BJ (cell line): ENCODE results near the gene UBASH3B. TPM values are rescaled to one million over a fixed set of nuclear protein-coding genes. Genes with fewer than 3 reads are reported as not detected.

Experiments used
- CTCF ChIA-PET: fragments of 350-600 bp; formaldehyde crosslinking; extraction: SDS; loops from one replicate; lab custom pipeline; 2021; ENCODE audit warnings: antibody characterized with exemption, inconsistent platforms; lab: Yijun Ruan, JAX
- POLR2A ChIA-PET: fragments of 300-600 bp; sonication (Branson Sonifier 250); formaldehyde crosslinking; extraction: SDS; loops from one replicate; lab custom pipeline; 2021; ENCODE audit warnings: antibody characterized with exemption; lab: Charles Lee
- DNase-seq: peaks from one replicate; pipeline ENCODE4 v3.0.0-alpha.2; 2011; ENCODE audit warnings: low read depth
- H3K27me3 ChIP-seq: 2 replicates; pipeline ENCODE4 v1.6.0; 2011; ENCODE audit warnings: low read length; ENCODE audit not compliant: control insufficient read depth, insufficient read depth
- H3K36me3 ChIP-seq: 2 replicates; pipeline ENCODE4 v1.5.1; 2011; ENCODE audit warnings: low read length; ENCODE audit not compliant: control insufficient read depth, insufficient read depth
- H3K4me3 ChIP-seq: 2 replicates; pipeline ENCODE4 v1.5.1; 2011; ENCODE audit warnings: low read depth, mild to moderate bottlenecking, control low read depth, low read length
- CTCF ChIP-seq: IDR thresholded peaks from 2 replicates; pipeline ENCODE4 v1.5.1; 2011; ENCODE audit warnings: low read depth, mild to moderate bottlenecking, control low read depth, inconsistent platforms, low read length, moderate library complexity; ENCODE audit not compliant: insufficient read depth
- polyA plus RNA-seq: library from polyadenylated mRNA; depleted of rRNA; stranded (reverse); fragments of >200 nt; gene quantifications from 2 replicates; pipeline ENCODE4 v1.2.3, GENCODE V29; 2011

Gene UBASH3B
- polyA plus RNA-seq, 1 experiment: 28.4 TPM

- Histone ChIP-seq H3K4me3 (no peak overlapping the region), H3K36me3 (no peaks in the 10 kb centered on the region), H3K27me3 (no peaks in the 10 kb centered on the region)
- no peak for DNase-seq
- POLR2A ChIA-PET: no interaction called here
- no peak for TF ChIP-seq CTCF
- CTCF ChIA-PET: no interaction called here
Observed at GRCh38 chr11:122703541-122704272, 48.2 kb downstream of the UBASH3B start.

GRCh38 chr11:122705396-122705795 is 49.9 kb downstream of the UBASH3B start:
- ChIA-PET CTCF (no interaction called here), POLR2A (no interaction called here)
- Histone ChIP-seq H3K36me3 (no peaks in the 10 kb centered on the region), H3K27me3 (no peaks in the 10 kb centered on the region), H3K4me3 (no peak overlapping the region)
- DNase-seq: no peak
- no peak for TF ChIP-seq CTCF

GRCh38 chr11:122706291-122707088 is 51.0 kb downstream of the UBASH3B start:
- Histone ChIP-seq H3K27me3 (no peaks in the 10 kb centered on the region), H3K4me3 (no peak overlapping the region), H3K36me3 (no peaks in the 10 kb centered on the region)
- CTCF ChIA-PET: interaction anchor here (0.6 to 1.8 kb wide), 4 partner anchors 12 to 80 kb away, joined by 3 to 6 read pairs (median 4); no protein-coding TSS in a partner anchor
- TF ChIP-seq CTCF: no peak
- POLR2A ChIA-PET: no interaction called here
- peak; percentile 66 for DNase-seq

GRCh38 chr11:122707111-122707510 is 51.6 kb downstream of the UBASH3B start:
- H3K27me3 ChIP-seq: no peaks in the 10 kb centered on the region
- ChIA-PET CTCF (interaction anchor here (1.8 kb wide), 1 partner anchor 37 kb away, joined by 4 read pairs; no protein-coding TSS in a partner anchor), POLR2A (interaction anchor here (0.6 kb wide), 1 partner anchor 12 kb away, joined by 14 read pairs; no protein-coding TSS in a partner anchor)
- no peak for DNase-seq
- H3K4me3 ChIP-seq: no peak overlapping the region
- TF ChIP-seq CTCF: no peak
- H3K36me3 ChIP-seq: no peaks in the 10 kb centered on the region

- DNase-seq: no peak
- ChIA-PET CTCF (interaction anchor here (1.4 to 1.8 kb wide), 2 partner anchors 38 to 48 kb away, joined by 3 to 4 read pairs; no protein-coding TSS in a partner anchor), POLR2A (no interaction called here)
- no peaks in the 10 kb centered on the region for H3K36me3 ChIP-seq
- H3K4me3 ChIP-seq: no peak overlapping the region
- no peak for TF ChIP-seq CTCF
- H3K27me3 ChIP-seq: no peaks in the 10 kb centered on the region
Observed at GRCh38 chr11:122707901-122708300, 52.4 kb downstream of the UBASH3B start.
